ENCODE measurements around the gene TIMD4. TPM values are rescaled to one million over a fixed set of nuclear protein-coding genes. Genes with fewer than 3 reads are reported as not detected.
A peak's percentile ranks its signal among the peaks of the same experiment; 100 is the strongest.

TIMD4 gene
- total and polyA plus RNA-seq, 4 donors, result 0.10 to 1.5 (median 0.16) TPM; not detected in 1

GRCh38 chr5:156956321-156956720 is 6.7 kb downstream of the TIMD4 start:
- Histone ChIP-seq H3K27ac (ENCODE audit: low read depth in 1 of 2, low read length in 1 of 2) (no peak overlapping the region), H3K9ac (ENCODE audit: insufficient read depth in 1 of 2, low read length in 2 of 2) (no peak overlapping the region), H3K4me1 (ENCODE audit: control insufficient read depth in 5 of 5, insufficient read depth in 5 of 5, low read length in 5 of 5) (no peaks in the 10 kb centered on the region), H3K36me3 (ENCODE audit: control insufficient read depth in 4 of 4, insufficient read depth in 4 of 4, low read length in 4 of 4) (no peaks in the 10 kb centered on the region), H3K4me3 (no peak overlapping the region), H3K9me3 (ENCODE audit: control insufficient read depth in 4 of 4, insufficient read depth in 3 of 4, low read length in 3 of 4) (no peaks in the 10 kb centered on the region), H3K27me3 (ENCODE audit: control insufficient read depth in 3 of 3, insufficient read depth in 3 of 3, low read length in 2 of 3) (no peaks in the 10 kb centered on the region)
- ATAC-seq (ENCODE audit: insufficient read depth, low FRiP score) (no peak), DNase-seq (peak in 1 of 3 donors; percentile 9)
- no peak for TF ChIP-seq CTCF (IDR thresholded peaks at IDR 0.05; ENCODE audit: control extremely low read depth, extremely low read depth)

- no peak overlapping the region for H3K27ac ChIP-seq (ENCODE audit: low read depth in 1 of 2, low read length in 1 of 2)
- no peak overlapping the region for H3K9ac ChIP-seq (ENCODE audit: insufficient read depth in 1 of 2, low read length in 2 of 2)
- WGBS, 2 donors, result 93 to 95% methylated on average over 13 of the region's 13 CpGs
- no peaks in the 10 kb centered on the region for H3K36me3 ChIP-seq (ENCODE audit: control insufficient read depth in 4 of 4, insufficient read depth in 4 of 4, low read length in 4 of 4)
- H3K4me1 ChIP-seq (ENCODE audit: control insufficient read depth in 5 of 5, insufficient read depth in 5 of 5, low read length in 5 of 5), result no peaks in the 10 kb centered on the region
- H3K27me3 ChIP-seq (ENCODE audit: control insufficient read depth in 3 of 3, insufficient read depth in 3 of 3, low read length in 2 of 3), result no peaks in the 10 kb centered on the region
- no peak for ATAC-seq (ENCODE audit: insufficient read depth, low FRiP score)
- DNase-seq, result no peak
- no peak overlapping the region for H3K4me3 ChIP-seq
- no peaks in the 10 kb centered on the region for H3K9me3 ChIP-seq (ENCODE audit: control insufficient read depth in 4 of 4, insufficient read depth in 3 of 4, low read length in 3 of 4)
- TF ChIP-seq CTCF (IDR thresholded peaks at IDR 0.05; ENCODE audit: control extremely low read depth, extremely low read depth), result no peak
Measured at GRCh38 chr5:156951359-156951758, 11.7 kb downstream of the TIMD4 start.

DNA sequence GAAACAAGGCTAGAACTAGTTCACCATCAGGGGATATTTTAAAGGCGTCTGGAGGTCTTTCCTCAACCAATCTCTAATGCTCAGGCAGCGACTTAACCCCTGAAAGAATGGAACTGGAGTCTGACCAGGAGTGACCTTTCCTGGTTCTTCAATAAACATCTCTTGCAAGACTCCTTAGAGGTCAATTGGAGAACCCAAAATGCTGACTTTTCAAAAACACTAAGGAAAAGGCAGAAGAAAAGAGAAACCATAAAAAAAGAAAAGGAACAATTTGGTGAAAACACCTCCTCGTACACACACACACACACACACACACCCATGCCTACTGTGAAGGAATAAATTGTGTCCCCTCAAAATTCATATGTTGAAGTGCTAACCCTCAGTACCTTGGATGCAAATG is 12.3 kb downstream of the TIMD4 start:
- Histone ChIP-seq H3K9me3 (ENCODE audit: control insufficient read depth in 4 of 4, insufficient read depth in 3 of 4, low read length in 3 of 4) (no peaks in the 10 kb centered on the region), H3K27me3 (ENCODE audit: control insufficient read depth in 3 of 3, insufficient read depth in 3 of 3, low read length in 2 of 3) (no peaks in the 10 kb centered on the region), H3K9ac (ENCODE audit: insufficient read depth in 1 of 2, low read length in 2 of 2) (no peak overlapping the region), H3K36me3 (ENCODE audit: control insufficient read depth in 4 of 4, insufficient read depth in 4 of 4, low read length in 4 of 4) (no peaks in the 10 kb centered on the region), H3K27ac (ENCODE audit: low read depth in 1 of 2, low read length in 1 of 2) (no peak overlapping the region), H3K4me1 (ENCODE audit: control insufficient read depth in 5 of 5, insufficient read depth in 5 of 5, low read length in 5 of 5) (no peaks in the 10 kb centered on the region), H3K4me3 (no peak overlapping the region)
- TF ChIP-seq CTCF (IDR thresholded peaks at IDR 0.05; ENCODE audit: control extremely low read depth, extremely low read depth), result no peak
- no peak for ATAC-seq (ENCODE audit: insufficient read depth, low FRiP score)
- 71 to 81% methylated on average over 3 of the region's 3 CpGs for WGBS, 2 donors
- DNase-seq, result no peak

GRCh38 chr5:156949424-156949823 is 13.6 kb downstream of the TIMD4 start:
- Histone ChIP-seq H3K27me3 (ENCODE audit: control insufficient read depth in 3 of 3, insufficient read depth in 3 of 3, low read length in 2 of 3) (no peaks in the 10 kb centered on the region), H3K9me3 (ENCODE audit: control insufficient read depth in 4 of 4, insufficient read depth in 3 of 4, low read length in 3 of 4) (no peaks in the 10 kb centered on the region), H3K4me3 (no peak overlapping the region), H3K36me3 (ENCODE audit: control insufficient read depth in 4 of 4, insufficient read depth in 4 of 4, low read length in 4 of 4) (no peaks in the 10 kb centered on the region), H3K9ac (ENCODE audit: insufficient read depth in 1 of 2, low read length in 2 of 2) (no peak overlapping the region), H3K4me1 (ENCODE audit: control insufficient read depth in 5 of 5, insufficient read depth in 5 of 5, low read length in 5 of 5) (no peaks in the 10 kb centered on the region), H3K27ac (ENCODE audit: low read depth in 1 of 2, low read length in 1 of 2) (no peak overlapping the region)
- no peak for DNase-seq
- no peak for ATAC-seq (ENCODE audit: insufficient read depth, low FRiP score)
- TF ChIP-seq CTCF (IDR thresholded peaks at IDR 0.05; ENCODE audit: control extremely low read depth, extremely low read depth), result no peak

Measured in lung (tissue), 12 donors.